ENCODE results near the gene ERO1A. TPM values are rescaled to one million over a fixed set of nuclear protein-coding genes. Genes with fewer than 3 reads are reported as not detected.

ERO1A gene
- total and polyA plus RNA-seq, 9 of the 15 experiments (the other 6 are each of a cell fraction or from before 2014, with no cell fraction given) = 11.0 to 46.2 (median 27.6) TPM

GRCh38 chr14:52735921-52736489, 40.6 kb upstream of the ERO1A start:
- Histone ChIP-seq H4K20me1 (replicated peaks; ENCODE audit: control insufficient read depth, insufficient read depth, low read length) (no peaks in the 10 kb centered on the region), H3K4me3 (no peak overlapping the region), H3K27ac (ENCODE audit: extremely low read depth, low read depth, low read length) (peak overlapping the region; percentile 62), H3K9ac (ENCODE audit: insufficient read depth in 1 of 2, low read depth in 2 of 2, low read length in 2 of 2) (peak overlapping the region in 1 of 2 experiments; percentile 43; a peak in 2 of 4 replicates), H3K4me2 (ENCODE audit: insufficient read depth, low read length) (peak overlapping the region; percentile 20; the same call in 1 of the 2 replicates), H3K36me3 (ENCODE audit: control insufficient read depth, insufficient read depth, low read length) (peaks cover 24% of the 10 kb centered on the region; the same call in 1 of the 3 replicates), H3K79me2 (ENCODE audit: control insufficient read depth, insufficient read depth, low read length) (peaks cover 86% of the 10 kb centered on the region), H2AFZ (ENCODE audit: low read depth, low read length) (no peak overlapping the region), H3K9me1 (ENCODE audit: control insufficient read depth, insufficient read depth, low read length) (no peaks in the 10 kb centered on the region), H3K4me1 (replicated peaks in 1 of 2; ENCODE audit: control insufficient read depth in 2 of 2, insufficient read depth in 2 of 2, low read length in 2 of 2) (peaks cover 8 to 14% of the 10 kb centered on the region in 2 experiments; a peak in 4 of 5 replicates), H3K27me3 (ENCODE audit: control insufficient read depth in 2 of 2, insufficient read depth in 2 of 2, low read length in 2 of 2) (no peaks in the 10 kb centered on the region), H3K9me3 (replicated peaks; ENCODE audit: control insufficient read depth, insufficient read depth, low read depth, low read length) (no peaks in the 10 kb centered on the region)
- 10% methylated on average over 1 of the region's 1 CpG for WGBS (ENCODE audit: insufficient coverage, low coverage, missing lambda C conversion rate)
- CTCF ChIA-PET (ENCODE audit: low intra/inter-chr PET ratio) = no interaction called here
- no peak for TF ChIP-seq RB1 (IDR thresholded peaks at IDR 0.05; ENCODE audit: low read depth)
- no TSS peak for BruUV-seq (replicated peaks)
- ATAC-seq (peak; percentile 65), DNase-seq (ENCODE audit: extremely low read depth in 1 of 4, low spot score in 3 of 4) (peak in 2 of 4 experiments; percentile 18 to 41), FAIRE-seq (peak; percentile 51)
- intact Hi-C loops (cut with micrococcal nuclease) (no loop called here), in situ Hi-C loops (cut with MboI) (no loop called here)
- POLR2A ChIA-PET = interaction anchor here (0.8 to 1.5 kb wide), 3 partner anchors 8 to 47 kb away, joined by 3 to 4 read pairs (median 3); no protein-coding TSS in a partner anchor

- Histone ChIP-seq H3K27ac (ENCODE audit: extremely low read depth, low read depth, low read length) (no peak overlapping the region), H3K4me2 (ENCODE audit: insufficient read depth, low read length) (no peak overlapping the region), H3K9ac (ENCODE audit: insufficient read depth in 1 of 2, low read depth in 2 of 2, low read length in 2 of 2) (no peak overlapping the region), H3K36me3 (ENCODE audit: control insufficient read depth, insufficient read depth, low read length) (peaks cover 20% of the 10 kb centered on the region; the same call in 1 of the 3 replicates), H4K20me1 (replicated peaks; ENCODE audit: control insufficient read depth, insufficient read depth, low read length) (no peaks in the 10 kb centered on the region), H3K79me2 (ENCODE audit: control insufficient read depth, insufficient read depth, low read length) (peaks cover 77% of the 10 kb centered on the region), H3K9me3 (replicated peaks; ENCODE audit: control insufficient read depth, insufficient read depth, low read depth, low read length) (no peaks in the 10 kb centered on the region), H3K4me3 (no peak overlapping the region), H3K9me1 (ENCODE audit: control insufficient read depth, insufficient read depth, low read length) (no peaks in the 10 kb centered on the region), H3K27me3 (ENCODE audit: control insufficient read depth in 2 of 2, insufficient read depth in 2 of 2, low read length in 2 of 2) (no peaks in the 10 kb centered on the region), H3K4me1 (replicated peaks in 1 of 2; ENCODE audit: control insufficient read depth in 2 of 2, insufficient read depth in 2 of 2, low read length in 2 of 2) (peaks cover 8 to 14% of the 10 kb centered on the region in 2 experiments; a peak in 4 of 5 replicates), H2AFZ (ENCODE audit: low read depth, low read length) (no peak overlapping the region)
- in situ Hi-C loops (cut with MboI) = no loop called here
- DNase-seq (ENCODE audit: extremely low read depth in 1 of 4, low spot score in 3 of 4) = peak in 1 of 4 experiments; percentile 14
- POLR2A ChIA-PET = no interaction called here
- TSS peak; percentile 11 for BruUV-seq (replicated peaks)
- no peak for FAIRE-seq
- TF ChIP-seq CHD4 (IDR thresholded peaks at IDR 0.05; ENCODE audit: insufficient read depth, insufficient replicate concordance, low read depth, low read length, poor library complexity, severe bottlenecking) (no peak), SMAD3 (CRISPR knock-in tag; conservative IDR thresholded peaks at IDR 0.05) (no peak), ZNF785 (CRISPR knock-in tag; IDR thresholded peaks at IDR 0.05) (no peak), BRD9 (IDR thresholded peaks at IDR 0.05; ENCODE audit: low read depth, partially characterized antibody) (no peak), KAT8 (IDR thresholded peaks at IDR 0.05; ENCODE audit: low read depth) (no peak), E4F1 (CRISPR knock-in tag; IDR thresholded peaks at IDR 0.05; ENCODE audit: borderline replicate concordance) (no peak)
- CTCF ChIA-PET (ENCODE audit: low intra/inter-chr PET ratio) = no interaction called here
- intact Hi-C loops (cut with micrococcal nuclease) = loop anchor here (5.0 kb wide), 1 partner anchor 48 kb away; no protein-coding TSS in a partner anchor
- no peak for ATAC-seq
- 90% methylated on average over 9 of the region's 9 CpGs for WGBS (ENCODE audit: insufficient coverage, low coverage, missing lambda C conversion rate)
These were observed 38.5 kb upstream of the ERO1A start for GRCh38 chr14:52733824-52734223.

Measured in K562 (cell line).